Adrenal gland (tissue), 5 donors: ENCODE data around the gene TRIOBP.

Experiments used
- CTCF ChIP-seq, 6 experiments: fragments of 450-650 bp in 4 of 6; fragments of 200-600 bp in 2 of 6; sonication (generic) in 1 of 6; IDR thresholded peaks; 1 replicate in 5 of 6; 2 replicates in 1 of 6; pipeline versions ENCODE4 v1.5.1 to v1.8.0; 2016 to 2021; ENCODE audit warnings: antibody characterized with exemption in 6 of 6, mild to moderate bottlenecking in 2 of 6, moderate library complexity in 1 of 6
- POLR2A ChIP-seq, 2 donors: fragments of 450-650 bp; IDR thresholded peaks; one replicate each; pipeline ENCODE4 v1.6.1; 2017; ENCODE audit warnings: antibody characterized with exemption in 2 of 2, mild to moderate bottlenecking in 2 of 2, moderate library complexity in 1 of 2
- donor health status: DM: no; HTN: no; CAD: no.

- TF ChIP-seq CTCF (IDR thresholded peaks at IDR 0.05) (no peak), POLR2A (IDR thresholded peaks at IDR 0.05) (no peak)
Measured at GRCh38 chr22:37820350-37820749, 123.5 kb downstream of the TRIOBP start.
